Neural cell (in vitro differentiated cells): ENCODE results near the gene QPRT. TPM values are rescaled to one million over a fixed set of nuclear protein-coding genes. Genes with fewer than 3 reads are reported as not detected.
A peak's percentile ranks its signal among the peaks of the same experiment; 100 is the strongest.
"Not testable (repeated sequence)": the region's sequence is repeated elsewhere in the genome, so short reads cannot be mapped to it uniquely, and the experiment has no call there.

Source experiments
- H2AFZ ChIP-seq: fragments of 200-600, 300-800 bp; sonication (generic), shearing (Covaris generic); 2 replicates; pipeline ENCODE4 v1.6.0; 2014; ENCODE audit warnings: low read depth, mild to moderate bottlenecking, antibody characterized with exemption, low read length, moderate library complexity
- H3F3A ChIP-seq: fragments of 200-600 bp; shearing (Covaris generic); 2 replicates; pipeline ENCODE4 v1.6.1; 2016; ENCODE audit warnings: mild to moderate bottlenecking, moderate library complexity, mixed read lengths, antibody characterized with exemption, low read length; ENCODE audit not compliant: insufficient read depth, poor library complexity, severe bottlenecking
- H3K27ac ChIP-seq: fragments of 200-600, 300-800 bp; sonication (generic), shearing (Covaris generic); 2 replicates; pipeline ENCODE4 v1.5.1; 2014; ENCODE audit warnings: mild to moderate bottlenecking, low read length, moderate library complexity
- H3K27me3 ChIP-seq: fragments of 300-800, 200-600 bp; sonication (generic), shearing (Covaris generic); 2 replicates; pipeline ENCODE4 v1.6.0; 2014; ENCODE audit warnings: mild to moderate bottlenecking, low read depth, low read length, moderate library complexity; ENCODE audit not compliant: insufficient read depth
- H3K36me3 ChIP-seq: fragments of 300-800, 200-600 bp; sonication (generic), shearing (Covaris generic); 2 replicates; pipeline ENCODE4 v1.5.1; 2014; ENCODE audit warnings: mild to moderate bottlenecking, antibody characterized with exemption, low read length, moderate library complexity; ENCODE audit not compliant: insufficient read depth
- H3K4me2 ChIP-seq: fragments of 300-800, 200-600 bp; sonication (generic), shearing (Covaris generic); 2 replicates; pipeline ENCODE4 v1.6.0; 2014; ENCODE audit warnings: mild to moderate bottlenecking, low read length
- H3K4me3 ChIP-seq: fragments of 300-800, 200-600 bp; sonication (generic), shearing (Covaris generic); 2 replicates; pipeline ENCODE4 v1.5.1; 2014; ENCODE audit warnings: mild to moderate bottlenecking, low read length, moderate library complexity
- H3K79me2 ChIP-seq: fragments of 200-600 bp; shearing (Covaris generic); replicated peaks from 2 replicates; pipeline ENCODE4 v1.6.0; 2014; ENCODE audit warnings: mild to moderate bottlenecking, low read length, moderate library complexity; ENCODE audit not compliant: insufficient read depth
- H3K9ac ChIP-seq: fragments of 300-800, 200-600 bp; sonication (generic), shearing (Covaris generic); 2 replicates; pipeline ENCODE4 v1.6.1; 2016; ENCODE audit warnings: mild to moderate bottlenecking, low read length, mixed read lengths
- H3K9me2 ChIP-seq: fragments of 200-600 bp; shearing (Covaris generic); 2 replicates; pipeline ENCODE4 v1.6.1; 2016; ENCODE audit warnings: mild to moderate bottlenecking, low read length, mixed read lengths; ENCODE audit not compliant: insufficient read depth
- H3K9me3 ChIP-seq: fragments of 200-600, 300-800 bp; sonication (generic), shearing (Covaris generic); 2 replicates; pipeline ENCODE4 v1.6.1; 2016; ENCODE audit warnings: mild to moderate bottlenecking, mixed run types, low read length, moderate library complexity, mixed read lengths
- H4K20me1 ChIP-seq: fragments of 200-600 bp; shearing (Covaris generic); 2 replicates; pipeline ENCODE4 v1.6.1; 2016; ENCODE audit warnings: mild to moderate bottlenecking, mixed run types; ENCODE audit not compliant: insufficient read depth
- CTCF ChIP-seq: fragments of 450-650 bp; IDR thresholded peaks from 2 replicates; pipeline ENCODE4 v1.5.1; 2014; ENCODE audit warnings: antibody characterized with exemption, mild to moderate bottlenecking, moderate library complexity; ENCODE audit not compliant: poor library complexity, severe bottlenecking
- EP300 ChIP-seq: fragments of 450-650 bp; conservative IDR thresholded peaks from 2 replicates; pipeline ENCODE4 v1.6.1; 2014; ENCODE audit warnings: antibody characterized with exemption, mild to moderate bottlenecking, moderate library complexity; ENCODE audit not compliant: poor library complexity, severe bottlenecking
- EZH2 ChIP-seq: fragments of 200-600, 300-800 bp; shearing (Covaris generic), sonication (generic); IDR thresholded peaks from 2 replicates; pipeline ENCODE4 v1.6.1; 2014; ENCODE audit warnings: antibody characterized with exemption, low read length, borderline replicate concordance, mild to moderate bottlenecking; ENCODE audit not compliant: insufficient read depth, poor library complexity, severe bottlenecking
- MXI1 ChIP-seq: fragments of 450-650 bp; conservative IDR thresholded peaks from 2 replicates; pipeline ENCODE4 v1.6.1; 2014; ENCODE audit warnings: antibody characterized with exemption, mild to moderate bottlenecking; ENCODE audit not compliant: poor library complexity, severe bottlenecking
- POLR2AphosphoS5 ChIP-seq: IDR thresholded peaks from 2 replicates; pipeline ENCODE4 v1.6.1; 2012
- RAD21 ChIP-seq: fragments of 450-650 bp; conservative IDR thresholded peaks from 2 replicates; pipeline ENCODE4 v1.6.1; 2014; ENCODE audit warnings: antibody characterized with exemption, mild to moderate bottlenecking, moderate library complexity
- REST ChIP-seq: IDR thresholded peaks from 2 replicates; pipeline ENCODE4 v1.6.1; 2012; ENCODE audit warnings: borderline replicate concordance
- SMC3 ChIP-seq: fragments of 450-650 bp; conservative IDR thresholded peaks from 2 replicates; pipeline ENCODE4 v1.6.1; 2014; ENCODE audit warnings: antibody characterized with exemption, mild to moderate bottlenecking, moderate library complexity; ENCODE audit not compliant: poor library complexity
- TAF1 ChIP-seq: IDR thresholded peaks from 2 replicates; pipeline ENCODE4 v1.6.1; 2012; ENCODE audit warnings: low read depth
- polyA plus RNA-seq: library from polyadenylated mRNA; depleted of rRNA; stranded (reverse); fragments of >200 nt; gene quantifications from 2 replicates; pipeline ENCODE4 v1.2.3, GENCODE V29; 2014

QPRT gene
- polyA plus RNA-seq, 1 donor from 2014 or later, result 2.7 TPM

DNA sequence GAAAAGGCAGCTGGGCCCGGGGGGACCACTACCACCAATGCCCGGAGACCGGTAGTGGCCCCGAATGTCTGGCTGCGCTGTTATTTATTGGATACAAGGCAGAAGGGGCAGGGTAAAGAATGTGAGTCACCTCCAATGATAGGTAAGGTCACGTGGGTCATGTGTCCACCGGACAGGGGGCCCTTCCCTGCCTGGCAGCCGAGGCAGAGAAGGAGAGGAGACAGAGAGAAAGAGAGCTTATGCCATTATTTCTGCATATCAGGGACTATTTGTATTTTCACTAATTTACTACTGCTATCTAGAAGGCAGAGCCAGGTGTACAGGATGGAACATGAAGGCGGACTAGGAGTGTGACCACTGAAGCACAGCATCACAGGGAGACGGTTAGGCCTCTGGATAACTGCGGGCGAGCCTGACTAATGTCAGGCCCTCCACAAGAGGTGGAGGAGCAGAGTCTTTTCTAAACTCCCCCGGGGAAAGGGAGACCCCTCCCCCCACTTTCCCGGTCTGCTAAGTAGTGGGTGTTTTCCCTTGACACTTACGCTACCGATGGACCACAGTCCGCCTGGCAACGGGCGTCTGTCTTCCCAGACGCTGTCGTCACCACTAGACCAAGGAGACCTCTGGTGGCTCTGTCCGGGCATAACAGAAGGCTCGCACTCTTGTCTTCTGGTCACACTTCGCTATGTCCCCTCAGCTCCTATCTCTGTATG, 42.3 kb downstream of the QPRT start:
- H3K4me3 ChIP-seq, H3K79me2 ChIP-seq, H3K27me3 ChIP-seq, H3F3A ChIP-seq, H3K9me2 ChIP-seq, H3K36me3 ChIP-seq, H3K4me2 ChIP-seq, H2AFZ ChIP-seq, H4K20me1 ChIP-seq, H3K9ac ChIP-seq, H3K27ac ChIP-seq, H3K9me3 ChIP-seq: not testable (repeated sequence)
- peak; percentile 66 for TF ChIP-seq SMC3
- peak; percentile 56 for TF ChIP-seq CTCF
- TF ChIP-seq RAD21, result peak; percentile 60

GRCh38 chr16:29726845-29727377, 47.9 kb downstream of the QPRT start:
- no peak overlapping the region for H3K27ac ChIP-seq
- no peaks in the 10 kb centered on the region for H3K27me3 ChIP-seq
- no peak overlapping the region for H3K9ac ChIP-seq
- no peaks in the 10 kb centered on the region for H4K20me1 ChIP-seq
- H3K9me3 ChIP-seq, result no peaks in the 10 kb centered on the region
- no peaks in the 10 kb centered on the region for H3F3A ChIP-seq
- TF ChIP-seq REST (no peak), SMC3 (no peak), RAD21 (no peak), POLR2AphosphoS5 (no peak), CTCF (no peak), MXI1 (no peak), TAF1 (no peak), EP300 (no peak), EZH2 (no peak)
- no peak overlapping the region for H2AFZ ChIP-seq
- no peaks in the 10 kb centered on the region for H3K79me2 ChIP-seq
- H3K9me2 ChIP-seq, result no peaks in the 10 kb centered on the region
- H3K4me3 ChIP-seq, result no peak overlapping the region
- H3K36me3 ChIP-seq, result no peaks in the 10 kb centered on the region
- no peak overlapping the region for H3K4me2 ChIP-seq
